HEK293 (cell line): ENCODE measurements around the gene GPT2.

Experiments
- CTCF ChIA-PET: fragments of 350-600 bp; formaldehyde crosslinking; extraction: SDS; loops from one replicate; lab custom pipeline; 2021; ENCODE audit warnings: antibody characterized with exemption; lab: Yijun Ruan, JAX
- POLR2A ChIA-PET: fragments of 300-600 bp; formaldehyde crosslinking; extraction: SDS; loops from one replicate; lab custom pipeline; 2020; ENCODE audit warnings: antibody characterized with exemption, inconsistent platforms; lab: Yijun Ruan, JAX
- H3K27ac ChIP-seq: fragments of 200-500 bp; sonication (Bioruptor generic); 2 replicates; pipeline ENCODE4 v1.5.1; 2014; ENCODE audit warnings: low read depth, low read length, control low read depth, inconsistent platforms; ENCODE audit errors: extremely low read depth
- H3K36me3 ChIP-seq, 2 experiments: fragments of 200-500 bp in 1 of 2; sonication (Bioruptor generic) in 1 of 2; 1 replicate in 1 of 2; 2 replicates in 1 of 2; pipeline ENCODE4 v1.5.1; 2014 to 2017; ENCODE audit warnings: inconsistent platforms in 2 of 2, low read length in 2 of 2; ENCODE audit not compliant: control insufficient read depth in 2 of 2, insufficient read depth in 1 of 2
- H3K4me1 ChIP-seq: fragments of 200-500 bp; sonication (Bioruptor generic); 2 replicates; pipeline ENCODE4 v1.5.1; 2014; ENCODE audit warnings: mild to moderate bottlenecking, low read length, inconsistent platforms; ENCODE audit not compliant: control insufficient read depth, insufficient read depth
- H3K4me3 ChIP-seq: 2 replicates; pipeline ENCODE4 v1.5.1; 2011; ENCODE audit warnings: low read depth, mild to moderate bottlenecking, control low read depth, low read length, moderate library complexity
- H3K9me3 ChIP-seq: fragments of 200-500 bp; sonication (Bioruptor generic); 2 replicates; pipeline ENCODE4 v1.5.1; 2014; ENCODE audit warnings: low read depth, low read length, inconsistent platforms; ENCODE audit not compliant: control insufficient read depth, insufficient read depth
- EGR2 ChIP-seq: fragments of 450-650 bp; formaldehyde crosslinking; IDR thresholded peaks from 2 replicates; pipeline ENCODE4 v1.5.1; 2016; ENCODE audit warnings: low read depth, missing biosample characterization, missing genetic modification characterization
- MZF1 ChIP-seq: fragments of 450-650 bp; formaldehyde crosslinking; IDR thresholded peaks from 2 replicates; pipeline ENCODE4 v1.5.1; 2017; ENCODE audit warnings: missing biosample characterization, missing genetic modification characterization, borderline replicate concordance
- OVOL3 ChIP-seq: fragments of 450-650 bp; formaldehyde crosslinking; IDR thresholded peaks from 2 replicates; pipeline ENCODE4 v1.5.1; 2016; ENCODE audit warnings: missing biosample characterization, missing genetic modification characterization
- SALL2 ChIP-seq: fragments of 450-650 bp; formaldehyde crosslinking; IDR thresholded peaks from 2 replicates; pipeline ENCODE4 v1.5.0; 2017; ENCODE audit warnings: missing biosample characterization, mild to moderate bottlenecking, missing genetic modification characterization, borderline replicate concordance
- TSHZ1 ChIP-seq: fragments of 450-650 bp; formaldehyde crosslinking; IDR thresholded peaks from 2 replicates; pipeline ENCODE4 v1.5.1; 2016; ENCODE audit warnings: missing biosample characterization, missing genetic modification characterization, borderline replicate concordance
- ZBTB20 ChIP-seq: fragments of 450-650 bp; formaldehyde crosslinking; IDR thresholded peaks from 2 replicates; pipeline ENCODE4 v1.5.1; 2016; ENCODE audit warnings: missing biosample characterization, missing genetic modification characterization
- ZFP37 ChIP-seq: fragments of 450-650 bp; formaldehyde crosslinking; IDR thresholded peaks from 2 replicates; pipeline ENCODE4 v1.5.1; 2016; ENCODE audit warnings: missing biosample characterization, missing genetic modification characterization
- ZFP69B ChIP-seq: fragments of 450-650 bp; formaldehyde crosslinking; IDR thresholded peaks from 2 replicates; pipeline ENCODE4 v1.5.1; 2016; ENCODE audit warnings: missing biosample characterization, missing genetic modification characterization
- ZNF121 ChIP-seq: fragments of 450-650 bp; formaldehyde crosslinking; IDR thresholded peaks from 2 replicates; pipeline ENCODE4 v1.5.1; 2016; ENCODE audit warnings: missing biosample characterization, missing genetic modification characterization
- ZNF138 ChIP-seq: fragments of 450-650 bp; formaldehyde crosslinking; IDR thresholded peaks from 2 replicates; pipeline ENCODE4 v1.5.1; 2016; ENCODE audit warnings: missing biosample characterization, missing genetic modification characterization, borderline replicate concordance
- ZNF24 ChIP-seq: fragments of 450-650 bp; formaldehyde crosslinking; IDR thresholded peaks from 2 replicates; pipeline ENCODE4 v1.5.1; 2016; ENCODE audit warnings: missing biosample characterization, missing genetic modification characterization
- ZNF311 ChIP-seq: fragments of 450-650 bp; formaldehyde crosslinking; IDR thresholded peaks from 2 replicates; pipeline ENCODE4 v1.5.1; 2017; ENCODE audit warnings: missing biosample characterization, missing genetic modification characterization, borderline replicate concordance
- ZNF335 ChIP-seq: fragments of 450-650 bp; formaldehyde crosslinking; conservative IDR thresholded peaks from 2 replicates; pipeline ENCODE4 v1.5.1; 2016; ENCODE audit warnings: missing biosample characterization, missing genetic modification characterization
- ZNF350 ChIP-seq: fragments of 450-650 bp; formaldehyde crosslinking; IDR thresholded peaks from 2 replicates; pipeline ENCODE4 v1.5.0; 2017; ENCODE audit warnings: missing biosample characterization, mild to moderate bottlenecking, missing genetic modification characterization
- ZNF449 ChIP-seq: fragments of 450-650 bp; formaldehyde crosslinking; IDR thresholded peaks from 2 replicates; pipeline ENCODE4 v1.5.1; 2017; ENCODE audit warnings: missing biosample characterization, mild to moderate bottlenecking, missing genetic modification characterization, moderate library complexity
- ZNF513 ChIP-seq: fragments of 450-650 bp; IDR thresholded peaks from 2 replicates; pipeline ENCODE4 v1.5.1; 2018; ENCODE audit warnings: missing biosample characterization, missing genetic modification characterization
- ZNF530 ChIP-seq: fragments of 450-650 bp; formaldehyde crosslinking; IDR thresholded peaks from 2 replicates; pipeline ENCODE4 v1.5.1; 2016; ENCODE audit warnings: low read depth, missing biosample characterization, missing genetic modification characterization
- ZNF560 ChIP-seq: fragments of 450-650 bp; formaldehyde crosslinking; IDR thresholded peaks from 2 replicates; pipeline ENCODE4 v1.5.1; 2017; ENCODE audit warnings: missing biosample characterization, missing genetic modification characterization, borderline replicate concordance
- ZNF707 ChIP-seq: fragments of 450-650 bp; formaldehyde crosslinking; IDR thresholded peaks from 2 replicates; pipeline ENCODE4 v1.5.1; 2016; ENCODE audit warnings: missing biosample characterization, missing genetic modification characterization
- ZNF785 ChIP-seq: fragments of 450-650 bp; formaldehyde crosslinking; IDR thresholded peaks from 2 replicates; pipeline ENCODE4 v1.5.1; 2016; ENCODE audit warnings: missing biosample characterization, missing genetic modification characterization
- ZNF837 ChIP-seq: fragments of 450-650 bp; formaldehyde crosslinking; IDR thresholded peaks from 2 replicates; pipeline ENCODE4 v1.5.1; 2016; ENCODE audit warnings: missing biosample characterization, missing genetic modification characterization
- ZSCAN18 ChIP-seq: fragments of 450-650 bp; formaldehyde crosslinking; IDR thresholded peaks from 2 replicates; pipeline ENCODE4 v1.5.1; 2016; ENCODE audit warnings: missing biosample characterization, missing genetic modification characterization
- TF ChIP-seq, protein P1 (sequence below): sonication (generic); formaldehyde crosslinking; IDR thresholded peaks from 2 replicates; pipeline ENCODE4 v1.8.1; 2022; ENCODE audit warnings: mild to moderate bottlenecking, moderate library complexity, missing genetic modification reagents

The GPT2 gene

DNA sequence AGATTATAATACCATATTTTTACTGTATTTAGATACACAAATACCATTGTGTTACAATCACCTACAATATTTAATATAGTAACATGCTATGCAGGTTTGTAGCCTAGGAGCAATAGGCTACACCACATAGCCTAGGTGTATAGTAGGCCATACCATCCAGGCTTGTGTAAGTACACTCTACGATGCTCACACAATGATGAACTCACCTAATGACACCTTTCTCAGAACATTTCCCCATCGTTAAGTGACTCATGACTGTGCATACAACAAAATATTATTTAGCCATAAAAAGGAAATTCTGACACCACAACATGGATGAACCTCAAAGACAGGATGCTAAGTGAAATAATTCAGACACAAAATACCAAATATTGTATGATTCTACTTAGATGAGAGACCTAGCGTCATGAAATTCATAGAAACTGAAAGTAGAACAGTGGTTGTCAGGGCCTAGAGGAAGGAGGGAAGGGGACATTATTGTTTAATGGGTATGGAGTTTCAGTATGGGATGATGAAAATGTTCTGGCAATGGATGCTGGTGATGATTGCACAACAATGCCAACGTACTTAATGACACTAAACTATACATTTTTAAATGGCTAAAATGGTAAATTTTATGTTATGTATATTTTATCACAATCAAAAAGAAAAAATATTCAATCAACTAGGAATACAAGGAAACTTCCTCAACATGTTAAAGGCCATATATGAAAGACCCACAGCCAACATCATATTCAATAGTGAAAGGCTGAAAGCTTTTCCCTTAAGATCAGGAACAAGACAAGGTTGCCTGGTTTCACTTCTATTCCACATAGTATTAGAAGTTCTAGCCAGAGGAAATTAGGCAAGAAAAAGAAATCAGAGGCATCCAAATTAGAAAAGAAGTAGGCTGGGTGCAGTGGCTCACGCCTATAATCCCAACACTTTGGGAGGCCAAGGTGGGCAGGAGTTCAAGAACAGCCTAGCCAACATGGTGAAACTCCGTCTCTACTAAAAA lies 47.3 kb upstream of the GPT2 start:
- H3K4me3 ChIP-seq, result no peak overlapping the region
- no peaks in the 10 kb centered on the region for H3K36me3 ChIP-seq
- no peaks in the 10 kb centered on the region for H3K4me1 ChIP-seq
- POLR2A ChIA-PET, result interaction anchor here (0.6 kb wide), 1 partner anchor 120 kb away, joined by 3 read pairs; no protein-coding TSS in a partner anchor
- no peaks in the 10 kb centered on the region for H3K9me3 ChIP-seq
- TF ChIP-seq ZNF138 (tag by site-specific recombination), result no peak
- TF ChIP-seq ZNF837 (tag by site-specific recombination), result no peak
- no peak for TF ChIP-seq EGR2 (tag by site-specific recombination)
- TF ChIP-seq ZBTB20, result no peak
- no peak for TF ChIP-seq ZNF560 (tag by site-specific recombination)
- TF ChIP-seq ZNF530 (tag by site-specific recombination), result no peak
- TF ChIP-seq ZSCAN18 (tag by site-specific recombination), result no peak
- no peak for TF ChIP-seq TSHZ1
- TF ChIP-seq ZNF785 (tag by site-specific recombination), result no peak
- no peak for TF ChIP-seq ZFP69B (tag by site-specific recombination)
- TF ChIP-seq SALL2, result no peak
- no peak for TF ChIP-seq ZNF449
- no peak for TF ChIP-seq OVOL3 (tag by site-specific recombination)
- TF ChIP-seq ZNF513 (tag by site-specific recombination), result no peak
- TF ChIP-seq ZNF707, result no peak
- TF ChIP-seq ZNF121 (tag by site-specific recombination), result no peak
- TF ChIP-seq, all 188 proteins: peak for 0
- CTCF ChIA-PET, result interaction anchor here (1.2 kb wide), 1 partner anchor 12 kb away, joined by 6 read pairs; no protein-coding TSS in a partner anchor
- no peak overlapping the region for H3K27ac ChIP-seq

- TF ChIP-seq MZF1 (tag by site-specific recombination) (no peak), ZNF335 (no peak), ZFP37 (tag by site-specific recombination) (no peak), ZNF311 (no peak), ZNF24 (tag by site-specific recombination) (no peak), ZNF350 (tag by site-specific recombination) (no peak)
- TF ChIP-seq, protein P1, sequence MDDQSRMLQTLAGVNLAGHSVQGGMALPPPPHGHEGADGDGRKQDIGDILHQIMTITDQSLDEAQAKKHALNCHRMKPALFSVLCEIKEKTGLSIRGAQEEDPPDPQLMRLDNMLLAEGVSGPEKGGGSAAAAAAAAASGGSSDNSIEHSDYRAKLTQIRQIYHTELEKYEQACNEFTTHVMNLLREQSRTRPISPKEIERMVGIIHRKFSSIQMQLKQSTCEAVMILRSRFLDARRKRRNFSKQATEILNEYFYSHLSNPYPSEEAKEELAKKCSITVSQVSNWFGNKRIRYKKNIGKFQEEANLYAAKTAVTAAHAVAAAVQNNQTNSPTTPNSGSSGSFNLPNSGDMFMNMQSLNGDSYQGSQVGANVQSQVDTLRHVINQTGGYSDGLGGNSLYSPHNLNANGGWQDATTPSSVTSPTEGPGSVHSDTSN (CRISPR knock-in tag), result no peak
- ChIA-PET CTCF (no interaction called here), POLR2A (no interaction called here)
- no peaks in the 10 kb centered on the region for H3K36me3 ChIP-seq
- H3K4me1 ChIP-seq, result no peaks in the 10 kb centered on the region
- no peak overlapping the region for H3K27ac ChIP-seq
- no peaks in the 10 kb centered on the region for H3K9me3 ChIP-seq
- no peak overlapping the region for H3K4me3 ChIP-seq
These were observed 44.1 kb upstream of the GPT2 start for GRCh38 chr16:46839986-46840443.
